Fibroblast of lung (primary cell): ENCODE measurements around the gene CEMIP. TPM values are rescaled to one million over a fixed set of nuclear protein-coding genes. Genes with fewer than 3 reads are reported as not detected.

Experiments
- DNase-seq, 2 donors: peaks; one replicate each; pipeline versions ENCODE4 v3.0.0 to v3.0.0-alpha.2; 2010; ENCODE audit warnings: low read depth in 2 of 2
- H2AFZ ChIP-seq: 2 replicates; pipeline ENCODE4 v1.5.1; 2012; ENCODE audit warnings: low read length, control low read depth, inconsistent platforms
- H3K27ac ChIP-seq: 2 replicates; pipeline ENCODE4 v1.5.1; 2011; ENCODE audit warnings: low read length, control low read depth; ENCODE audit not compliant: insufficient read depth
- H3K27me3 ChIP-seq: 2 replicates; pipeline ENCODE4 v1.5.1; 2011; ENCODE audit warnings: mild to moderate bottlenecking, low read length; ENCODE audit not compliant: control insufficient read depth, insufficient read depth
- H3K36me3 ChIP-seq: 2 replicates; pipeline ENCODE4 v1.5.1; 2011; ENCODE audit warnings: low read length; ENCODE audit not compliant: control insufficient read depth, insufficient read depth
- H3K4me1 ChIP-seq: 2 replicates; pipeline ENCODE4 v1.5.1; 2011; ENCODE audit warnings: low read length; ENCODE audit not compliant: control insufficient read depth, insufficient read depth; ENCODE audit errors: extremely low read depth
- H3K4me2 ChIP-seq: 2 replicates; pipeline ENCODE4 v1.5.1; 2011; ENCODE audit warnings: low read length, control low read depth; ENCODE audit not compliant: insufficient read depth; ENCODE audit errors: extremely low read depth
- H3K4me3 ChIP-seq, 4 experiments: fragments of 200-600 bp in 1 of 4; sonication (generic) in 1 of 4; replicated peaks in 1 of 4; 2 replicates each; pipeline ENCODE4 v1.5.1; 2011 to 2016; ENCODE audit warnings: low read length in 4 of 4, low read depth in 3 of 4, mild to moderate bottlenecking in 3 of 4, control low read depth in 2 of 4, inconsistent platforms in 1 of 4, mixed read lengths in 1 of 4; ENCODE audit not compliant: insufficient read depth in 1 of 4; ENCODE audit errors: control extremely low read depth in 1 of 4
- H3K79me2 ChIP-seq: 2 replicates; pipeline ENCODE4 v1.5.1; 2012; ENCODE audit warnings: mild to moderate bottlenecking, low read length, inconsistent platforms; ENCODE audit not compliant: control insufficient read depth, insufficient read depth
- H3K9ac ChIP-seq: 2 replicates; pipeline ENCODE4 v1.5.1; 2011; ENCODE audit warnings: mild to moderate bottlenecking, low read length, control low read depth; ENCODE audit not compliant: insufficient read depth
- H3K9me3 ChIP-seq: 2 replicates; pipeline ENCODE4 v1.5.1; 2012; ENCODE audit warnings: low read depth, low read length; ENCODE audit not compliant: control insufficient read depth, insufficient read depth
- H4K20me1 ChIP-seq: 2 replicates; pipeline ENCODE4 v1.5.1; 2011; ENCODE audit warnings: low read length; ENCODE audit not compliant: control insufficient read depth, insufficient read depth; ENCODE audit errors: extremely low read depth
- CTCF ChIP-seq, 2 donors: IDR thresholded peaks in 1 of 2; conservative IDR thresholded peaks in 1 of 2; 1 replicate in 1 of 2; 2 replicates in 1 of 2; pipeline ENCODE4 v1.5.1; 2011 to 2012; ENCODE audit warnings: low read length in 2 of 2, control low read depth in 1 of 2, inconsistent platforms in 1 of 2, low read depth in 1 of 2, mild to moderate bottlenecking in 1 of 2
- EZH2 ChIP-seq: IDR thresholded peaks from 2 replicates; pipeline ENCODE4 v1.5.1; 2012; ENCODE audit warnings: low read length, control low read depth, mild to moderate bottlenecking; ENCODE audit errors: missing control alignments
- polyA plus RNA-seq, 2 donors: library from polyadenylated mRNA; depleted of rRNA in 1 of 2; stranded (reverse) in 1 of 2; unstranded in 1 of 2; fragments of >200 nt; gene quantifications; 2 replicates each; pipeline ENCODE4 v1.2.1, GENCODE V29; 2011 to 2012; ENCODE audit warnings: missing spikeins in 1 of 2
- total RNA-seq: library from RNA; depleted of rRNA; stranded (reverse); fragments of >200 nt; gene quantifications from 2 replicates; pipeline ENCODE4 v1.2.1, GENCODE V29; 2014

Gene CEMIP
- total and polyA plus RNA-seq, 2 donors (not counting 1 experiment from before 2014, with no cell fraction given) = 946 to 1,190 TPM

DNA sequence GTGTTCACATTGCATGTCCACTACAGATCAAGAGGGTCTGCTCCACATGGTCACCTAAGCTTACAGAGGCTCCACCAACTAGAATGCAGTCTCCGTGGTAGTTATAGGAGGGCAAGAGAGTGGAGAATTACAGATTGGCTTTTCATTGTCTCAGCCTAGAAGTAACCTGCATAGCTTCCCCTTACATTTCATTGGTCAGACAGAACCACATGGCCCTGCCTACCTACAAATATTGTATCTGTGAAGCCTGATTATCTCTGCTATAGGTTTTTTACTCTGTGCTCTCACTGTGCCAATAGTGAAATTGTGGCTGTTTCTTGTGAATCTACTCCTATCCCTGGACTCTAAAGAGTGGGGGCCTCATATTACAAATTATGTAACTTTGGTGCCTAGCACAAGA is 219.1 kb downstream of the CEMIP start:
- Histone ChIP-seq H3K4me3 (no peak overlapping the region), H3K79me2 (peaks cover 19% of the 10 kb centered on the region), H3K9ac (no peak overlapping the region), H3K27me3 (no peaks in the 10 kb centered on the region), H3K4me2 (no peak overlapping the region), H3K9me3 (no peaks in the 10 kb centered on the region), H3K4me1 (peaks cover 7% of the 10 kb centered on the region), H3K36me3 (peaks cover 5% of the 10 kb centered on the region), H3K27ac (no peak overlapping the region), H4K20me1 (no peaks in the 10 kb centered on the region), H2AFZ (no peak overlapping the region)
- TF ChIP-seq EZH2 (no peak), CTCF (conservative IDR thresholded peaks at IDR 0.05 in 1 of 2, IDR thresholded peaks at IDR 0.05 in 1 of 2; ENCODE audit: low read depth in 1 of 2, low read length in 2 of 2) (no peak)
- DNase-seq = no peak

- no peaks in the 10 kb centered on the region for H3K9me3 ChIP-seq
- TF ChIP-seq EZH2 (no peak), CTCF (conservative IDR thresholded peaks at IDR 0.05 in 1 of 2, IDR thresholded peaks at IDR 0.05 in 1 of 2; ENCODE audit: low read depth in 1 of 2, low read length in 2 of 2) (no peak)
- no peaks in the 10 kb centered on the region for H3K27me3 ChIP-seq
- peak overlapping the region in 3 of 4 experiments; percentile 67 to 97 (median 90) for H3K4me3 ChIP-seq
- H3K27ac ChIP-seq = no peak overlapping the region
- no peak for DNase-seq
- peaks cover 7% of the 10 kb centered on the region for H3K36me3 ChIP-seq
- peaks cover 32% of the 10 kb centered on the region for H3K79me2 ChIP-seq
- no peaks in the 10 kb centered on the region for H4K20me1 ChIP-seq
- H3K9ac ChIP-seq = no peak overlapping the region
- H3K4me1 ChIP-seq = peaks cover 7% of the 10 kb centered on the region
- peak overlapping the region; percentile 92 for H3K4me2 ChIP-seq
- no peak overlapping the region for H2AFZ ChIP-seq
These were observed 220.5 kb downstream of the CEMIP start for GRCh38 chr15:80999623-81000036.

- peak overlapping the region; percentile 96 for H3K9ac ChIP-seq
- H3K36me3 ChIP-seq = peaks cover 7% of the 10 kb centered on the region
- peaks cover 7% of the 10 kb centered on the region for H3K4me1 ChIP-seq
- H3K4me2 ChIP-seq = peak overlapping the region; percentile 92
- no peaks in the 10 kb centered on the region for H3K9me3 ChIP-seq
- no peaks in the 10 kb centered on the region for H3K27me3 ChIP-seq
- peak overlapping the region; percentile 76 for H2AFZ ChIP-seq
- H4K20me1 ChIP-seq = no peaks in the 10 kb centered on the region
- peak overlapping the region; percentile 67 to 97 (median 90) for H3K4me3 ChIP-seq
- TF ChIP-seq EZH2 = no peak
- TF ChIP-seq CTCF (conservative IDR thresholded peaks at IDR 0.05 in 1 of 2, IDR thresholded peaks at IDR 0.05 in 1 of 2; ENCODE audit: low read depth in 1 of 2, low read length in 2 of 2) = no peak
- peak overlapping the region; percentile 95 for H3K27ac ChIP-seq
- H3K79me2 ChIP-seq = peaks cover 38% of the 10 kb centered on the region
- peak in 1 of 2 donors; percentile 30 for DNase-seq
These were observed 221.0 kb downstream of the CEMIP start for GRCh38 chr15:81000144-81000623.
